ELF-1 (cell line): ENCODE data around the gene SSNA1.
A peak's percentile ranks its signal among the peaks of the same experiment; 100 is the strongest.

Source experiments
- DNase-seq: peaks from one replicate; pipeline ENCODE4 v3.0.0-alpha.2; 2016; ENCODE audit warnings: low read depth, low spot score

The SSNA1 gene

DNA sequence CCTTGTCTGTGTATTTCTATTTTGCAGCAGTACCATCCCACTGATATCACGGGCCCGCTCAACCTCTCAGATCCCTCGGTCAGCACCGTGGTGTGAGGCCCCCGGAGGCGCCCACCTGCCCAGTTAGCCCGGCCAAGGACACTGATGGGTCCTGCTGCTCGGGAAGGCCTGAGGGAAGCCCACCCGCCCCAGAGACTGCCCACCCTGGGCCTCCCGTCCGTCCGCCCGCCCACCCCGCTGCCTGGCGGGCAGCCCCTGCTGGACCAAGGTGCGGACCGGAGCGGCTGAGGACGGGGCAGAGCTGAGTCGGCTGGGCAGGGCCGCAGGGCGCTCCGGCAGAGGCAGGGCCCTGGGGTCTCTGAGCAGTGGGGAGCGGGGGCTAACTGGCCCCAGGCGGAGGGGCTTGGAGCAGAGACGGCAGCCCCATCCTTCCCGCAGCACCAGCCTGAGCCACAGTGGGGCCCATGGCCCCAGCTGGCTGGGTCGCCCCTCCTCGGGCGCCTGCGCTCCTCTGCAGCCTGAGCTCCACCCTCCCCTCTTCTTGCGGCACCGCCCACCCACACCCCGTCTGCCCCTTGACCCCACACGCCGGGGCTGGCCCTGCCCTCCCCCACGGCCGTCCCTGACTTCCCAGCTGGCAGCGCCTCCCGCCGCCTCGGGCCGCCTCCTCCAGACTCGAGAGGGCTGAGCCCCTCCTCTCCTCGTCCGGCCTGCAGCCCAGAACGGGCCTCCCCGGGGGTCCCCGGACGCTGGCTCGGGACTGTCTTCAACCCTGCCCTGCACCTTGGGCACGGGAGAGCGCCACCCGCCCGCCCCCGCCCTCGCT is 20.5 kb upstream of the SSNA1 start:
- no peak for DNase-seq

DNA sequence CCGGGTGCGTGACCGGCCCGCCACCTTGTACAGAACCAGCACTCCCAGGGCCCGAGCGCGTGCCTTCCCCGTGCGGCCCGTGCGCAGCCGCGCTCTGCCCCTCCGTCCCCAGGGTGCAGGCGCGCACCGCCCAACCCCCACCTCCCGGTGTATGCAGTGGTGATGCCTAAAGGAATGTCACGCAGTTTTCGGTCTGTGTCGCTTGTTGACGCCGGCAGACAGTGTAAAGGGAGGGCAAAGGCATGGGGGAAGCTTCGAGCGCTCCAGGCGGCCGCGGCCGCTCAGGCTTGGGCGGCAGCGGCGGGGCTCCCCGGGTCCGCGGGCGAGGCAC is 19.9 kb upstream of the SSNA1 start:
- DNase-seq = no peak

DNA sequence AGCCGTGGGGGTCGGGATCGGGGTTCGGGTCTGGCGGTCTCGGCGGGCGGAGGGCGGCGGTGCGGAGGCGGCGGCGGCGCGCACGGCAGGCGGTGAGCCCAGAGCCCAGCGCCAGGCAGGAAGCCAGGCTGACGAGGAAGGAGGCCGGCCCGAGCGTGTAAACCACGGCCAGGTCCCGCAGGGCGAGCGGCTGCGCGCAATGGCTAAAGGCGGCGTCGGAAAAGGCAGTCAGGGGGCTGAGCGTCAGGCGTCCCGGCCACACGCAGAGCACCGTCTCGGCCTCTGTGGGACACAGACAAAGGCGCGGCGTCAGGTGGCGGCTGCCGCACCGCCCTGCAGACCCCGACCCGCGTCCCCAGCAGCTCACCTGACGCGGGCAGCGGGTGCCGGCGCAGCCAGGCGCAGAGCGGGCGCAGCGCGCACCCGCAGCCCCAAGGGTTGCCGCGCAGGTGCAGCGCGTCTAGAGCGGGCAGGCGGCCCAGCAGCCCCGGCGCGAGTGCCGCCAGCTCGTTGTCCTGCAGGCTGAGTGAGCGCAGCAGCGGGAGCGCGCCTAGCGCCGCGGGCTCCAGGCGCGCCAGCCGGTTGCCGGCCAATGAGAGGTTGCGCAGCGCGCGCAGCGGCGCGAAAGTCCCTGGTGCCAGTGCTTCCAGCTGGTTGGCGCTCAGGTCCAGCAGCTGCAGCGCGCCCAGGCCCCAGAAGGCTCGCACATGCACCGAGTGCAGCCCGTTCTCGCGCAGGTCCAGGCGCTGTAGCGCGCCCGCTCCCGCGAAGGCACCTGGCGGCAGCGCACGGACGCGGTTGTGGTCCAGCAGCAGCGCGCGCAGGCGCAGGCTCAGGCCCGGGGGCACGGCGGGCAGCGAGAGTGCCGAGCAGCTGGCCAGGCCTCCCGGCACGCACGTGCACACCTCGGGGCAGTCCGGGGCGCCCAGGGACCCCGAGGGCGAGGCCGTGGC is 19.3 kb upstream of the SSNA1 start:
- DNase-seq = peak; percentile 86

DNA sequence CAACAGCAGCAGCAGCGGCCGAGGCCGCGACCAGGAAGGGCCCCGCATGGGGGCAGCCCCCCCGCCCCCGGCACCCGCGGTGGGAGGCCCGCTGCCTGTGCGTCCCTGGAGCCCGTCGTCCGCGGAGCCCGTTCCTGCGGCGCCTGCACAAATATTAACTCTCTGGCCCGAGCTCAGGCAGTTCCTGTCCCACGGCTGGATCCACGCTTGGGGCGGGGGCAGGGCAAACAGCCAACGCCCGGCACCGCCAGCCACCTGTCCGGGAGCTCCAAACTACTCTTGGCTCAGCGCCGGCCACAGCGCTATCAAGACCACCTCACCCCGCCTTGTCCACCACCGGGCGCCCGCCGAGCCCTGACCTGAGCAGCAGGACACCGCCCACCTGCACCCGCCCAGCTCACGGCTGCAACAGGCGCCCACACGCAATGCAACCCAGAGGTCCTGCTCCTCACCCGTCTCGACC is 18.5 kb upstream of the SSNA1 start, which contains the start of gene LRRC26:
TSS of gene LRRC26 (minus strand) at position 156 of the 463 bp plus-strand sequence. CDS start at position 48, 108 bp downstream.
- DNase-seq = no peak

DNA sequence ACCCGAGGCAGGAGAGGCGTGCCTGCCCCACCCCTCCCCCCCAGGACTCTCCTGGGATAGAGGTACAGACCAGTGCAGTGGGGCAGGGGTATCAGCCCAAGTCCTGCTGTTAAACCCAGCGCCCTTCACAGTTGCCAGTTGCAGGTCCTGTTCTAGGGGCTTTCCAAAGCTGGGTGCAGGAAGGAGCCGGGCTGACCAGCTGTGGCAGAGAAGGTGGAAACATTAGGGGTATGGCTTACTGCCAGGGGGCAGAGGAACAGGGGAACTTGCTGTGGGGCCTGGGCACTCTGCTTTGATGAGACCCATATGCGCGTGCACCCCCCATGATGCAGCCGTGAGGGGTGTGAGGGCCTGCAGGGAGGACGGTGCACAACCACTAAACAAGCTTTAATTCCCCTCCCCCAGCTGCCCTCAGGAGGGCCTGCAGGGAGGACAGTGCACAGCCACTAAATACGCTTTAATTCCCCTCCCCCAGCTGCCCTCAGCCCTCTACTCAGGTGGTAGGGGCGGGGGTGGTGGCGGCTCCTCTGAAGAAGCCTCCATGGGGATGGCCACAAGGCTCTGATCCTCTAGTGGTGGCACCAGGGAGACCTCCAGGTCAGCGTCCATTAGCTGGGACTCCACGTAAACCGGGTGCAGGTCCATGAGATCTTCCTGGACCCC is 17.9 kb upstream of the SSNA1 start:
- DNase-seq = no peak

DNA sequence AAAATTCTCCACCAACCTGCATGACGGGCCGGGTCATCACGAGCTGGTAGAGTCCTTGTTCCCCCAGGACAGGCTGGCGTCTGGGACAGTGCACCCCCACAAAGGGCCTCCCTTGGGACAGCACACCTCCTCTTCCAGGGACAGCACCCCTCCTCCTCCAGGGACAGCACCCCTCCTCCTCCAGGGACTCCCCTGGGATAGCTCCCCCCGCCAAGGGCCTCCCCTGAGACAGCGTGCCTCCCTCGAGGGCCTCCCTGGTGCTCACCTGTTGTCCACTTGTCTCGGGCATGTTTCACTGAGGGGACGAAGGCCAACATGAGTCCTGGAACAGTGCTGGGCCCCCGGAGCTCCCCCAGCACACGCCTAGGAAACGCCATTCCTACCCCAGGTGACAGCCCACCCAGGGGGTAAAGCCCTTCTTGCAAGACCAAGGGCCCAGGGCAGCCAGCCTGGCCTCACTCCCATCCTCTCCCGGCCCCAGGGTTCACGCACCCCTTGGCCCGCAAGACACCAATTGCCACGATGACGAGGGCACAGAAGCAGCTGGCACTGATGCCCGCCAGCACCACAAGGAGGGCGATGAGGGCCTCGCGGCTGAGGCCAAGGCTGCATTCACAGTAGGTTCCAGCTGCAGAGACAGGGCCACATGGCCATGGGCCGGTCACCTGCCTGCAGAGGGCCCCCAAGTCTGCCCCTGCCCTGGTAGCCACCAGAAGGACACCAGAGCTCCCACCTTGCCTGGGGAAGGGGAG is 17.2 kb upstream of the SSNA1 start:
- no peak for DNase-seq

DNA sequence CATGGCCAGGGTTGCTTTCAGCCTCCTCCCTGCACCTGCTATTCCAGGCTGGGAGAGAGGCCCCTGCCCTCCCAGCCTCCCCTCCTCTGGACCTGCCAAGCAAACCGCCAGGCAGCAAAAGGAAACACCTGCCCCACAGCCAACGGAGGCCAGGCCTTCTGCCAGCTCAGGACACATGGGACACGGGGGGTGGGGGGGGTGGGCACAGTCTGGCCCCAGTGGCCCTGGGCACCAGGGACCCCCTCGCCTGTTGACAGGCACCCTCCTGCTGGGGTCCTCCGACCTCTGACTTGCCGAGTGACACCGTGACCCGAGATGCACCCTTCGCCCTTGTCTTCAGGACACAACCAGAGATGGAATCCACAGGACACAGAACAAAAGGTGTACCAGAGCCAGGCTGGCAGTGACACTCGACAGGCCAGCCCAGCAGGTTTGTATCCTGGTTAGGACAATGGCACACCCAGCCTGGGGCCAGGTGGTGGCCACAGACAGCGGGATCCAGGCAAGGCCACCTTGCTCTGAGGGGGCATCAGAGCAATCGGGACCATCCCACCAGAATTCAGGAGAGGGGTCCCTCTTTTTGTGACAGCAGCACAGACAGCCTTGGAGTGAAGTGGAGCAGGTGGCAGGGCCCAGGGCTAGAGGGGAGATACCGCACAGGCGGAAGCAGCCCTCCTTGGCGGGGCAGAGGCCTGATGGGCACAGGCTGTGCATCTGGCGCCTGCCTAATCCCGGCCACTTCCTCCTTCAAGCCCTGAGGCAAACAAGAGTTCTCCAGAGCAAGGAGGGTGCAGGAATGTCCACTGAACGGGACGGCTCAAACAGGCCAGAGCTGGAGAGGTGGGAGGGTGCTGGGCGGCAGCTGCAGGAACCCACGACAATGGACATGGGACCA is 15.3 kb upstream of the SSNA1 start:
- DNase-seq = no peak

DNA sequence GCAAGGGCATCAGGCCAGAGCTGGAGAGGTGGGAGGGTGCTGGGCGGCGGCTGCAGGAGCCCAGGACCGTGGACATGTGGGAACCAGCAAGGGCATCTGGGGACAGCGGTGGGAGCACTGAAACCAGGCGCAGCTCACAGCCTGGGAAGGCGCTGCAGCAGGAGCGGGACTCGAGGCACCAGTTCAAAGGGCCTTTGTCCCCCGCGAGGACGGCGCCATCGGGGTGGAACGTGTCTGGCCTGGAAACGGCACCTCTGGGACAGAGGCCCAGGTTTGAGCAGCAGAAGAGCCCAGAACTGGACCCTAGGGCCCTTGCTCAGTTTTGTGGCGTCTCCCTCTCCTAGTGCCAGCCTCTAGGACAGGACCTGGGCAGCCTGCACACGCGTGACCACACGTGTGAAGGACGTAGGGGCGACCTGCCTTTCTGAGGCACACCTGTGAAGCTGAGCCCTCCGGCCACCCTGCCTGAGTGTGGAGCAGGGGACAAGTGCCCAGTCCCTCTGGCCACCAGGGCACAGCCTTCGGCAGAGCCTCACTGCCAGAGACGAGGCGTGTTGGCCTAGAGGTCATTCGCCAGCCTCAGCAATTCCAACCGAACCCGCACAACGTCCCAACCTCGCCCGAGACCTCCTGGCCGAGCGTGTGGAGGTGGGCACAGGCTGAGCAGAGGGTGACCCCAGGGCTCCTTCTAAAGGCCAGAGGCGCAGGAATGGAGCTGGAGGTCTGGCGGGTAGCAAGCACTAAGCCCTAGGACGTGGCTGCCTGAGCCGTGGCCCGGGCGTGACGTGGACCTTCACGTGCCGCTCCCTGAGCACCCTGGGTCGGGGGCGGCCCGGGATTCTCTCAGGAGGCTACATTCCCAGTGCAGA is 14.4 kb upstream of the SSNA1 start:
- no peak for DNase-seq

DNA sequence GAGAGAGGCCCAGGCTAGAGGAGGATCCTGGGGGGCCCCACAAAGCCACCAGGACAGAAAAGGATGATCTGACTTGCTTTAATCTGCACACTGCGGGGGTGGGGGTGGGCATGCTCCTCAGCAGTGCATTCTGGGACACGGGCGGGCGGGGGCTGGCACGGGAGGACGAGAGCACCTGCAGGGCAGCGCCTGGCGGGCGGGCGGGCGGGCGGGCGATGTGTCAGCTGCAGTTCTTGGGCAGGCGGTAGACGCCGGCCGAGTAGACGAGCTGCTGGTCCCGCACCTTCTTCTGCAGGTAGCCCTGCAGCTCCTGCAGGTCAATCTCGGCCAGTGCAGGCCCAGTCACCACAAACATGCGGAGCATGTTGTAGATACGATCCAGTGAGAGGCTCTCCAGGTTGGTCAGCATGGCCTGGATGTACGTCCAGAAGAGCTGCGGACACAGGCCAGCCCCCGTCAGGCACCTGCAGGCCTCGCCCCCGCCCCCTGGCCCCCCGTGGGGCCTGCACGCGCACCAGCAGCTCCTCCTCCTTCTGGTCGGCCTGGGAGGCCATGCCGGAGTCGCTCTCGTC is 13.7 kb upstream of the SSNA1 start:
- peak; percentile 42 for DNase-seq

DNA sequence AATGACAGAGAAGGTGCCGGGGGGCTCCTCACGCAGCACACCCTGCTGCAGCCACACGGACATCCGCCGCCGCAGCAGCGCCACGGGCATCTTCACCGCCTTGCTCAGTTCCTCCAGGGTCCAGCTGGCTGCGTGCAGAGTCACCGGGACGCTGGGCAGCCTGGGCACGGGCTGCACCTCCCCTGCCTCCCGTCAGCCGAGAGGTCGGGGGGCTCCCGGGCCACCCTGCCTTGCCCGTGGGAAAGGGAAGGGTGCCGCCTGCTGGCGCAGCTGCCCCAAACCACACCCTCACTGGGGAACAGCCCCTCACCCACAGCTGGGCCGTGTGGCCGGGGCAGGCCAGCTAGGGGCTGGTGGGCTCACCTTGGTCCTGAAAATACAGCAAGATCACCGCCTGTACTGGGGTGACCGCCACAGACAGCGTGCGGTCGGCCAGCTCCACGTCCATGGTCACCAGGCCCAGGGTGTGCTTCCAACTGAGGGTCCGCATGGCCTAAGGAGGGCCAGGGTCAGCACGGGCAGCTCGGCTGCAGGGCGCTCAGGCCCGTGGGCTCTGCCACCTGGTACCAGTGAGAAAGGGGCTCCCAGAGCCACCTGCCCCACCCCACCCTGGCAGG is 13.0 kb upstream of the SSNA1 start:
- no peak for DNase-seq

DNA sequence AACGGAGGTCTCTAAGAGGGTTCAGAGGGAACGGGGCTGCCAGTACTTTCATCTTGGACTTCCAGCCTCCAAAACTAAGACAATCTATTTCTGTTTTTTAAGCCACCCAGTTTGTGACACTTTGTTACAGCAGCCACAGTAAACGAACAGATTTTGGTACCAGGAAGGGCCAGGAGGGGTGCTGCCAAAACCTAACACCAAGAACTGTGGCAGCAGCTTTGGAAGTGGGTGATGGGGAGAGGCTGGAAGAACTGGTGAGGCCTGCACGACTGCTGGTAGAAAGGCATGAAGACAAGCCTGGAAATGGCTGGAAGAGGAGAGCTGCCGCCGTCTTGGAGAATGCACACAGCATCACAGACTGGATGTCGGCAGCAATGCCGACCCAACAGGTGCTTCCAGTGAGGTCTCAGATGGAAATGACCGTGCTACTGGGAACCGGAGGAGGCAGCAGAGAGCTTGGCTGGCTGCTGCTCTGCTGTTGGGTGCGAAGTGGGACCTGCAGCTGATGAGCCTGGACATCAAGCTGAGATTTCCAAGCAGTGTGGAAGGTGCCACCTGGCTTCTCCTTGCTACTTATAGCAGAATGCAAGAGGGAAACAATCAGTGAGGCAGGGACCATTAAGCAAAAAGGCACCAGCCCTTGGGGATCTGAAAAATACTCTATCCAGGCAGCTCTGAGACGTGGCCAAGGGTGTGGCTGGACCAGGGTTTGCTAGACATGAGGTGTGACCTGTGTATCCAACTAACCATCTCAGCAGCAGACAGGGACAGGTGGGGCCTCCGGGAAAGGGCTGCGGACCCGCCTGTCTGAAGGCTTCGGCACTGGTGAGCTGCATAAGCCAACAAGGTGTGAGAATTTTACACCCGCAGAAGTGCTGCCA is 11.9 kb upstream of the SSNA1 start:
- DNase-seq = peak; percentile 63

DNA sequence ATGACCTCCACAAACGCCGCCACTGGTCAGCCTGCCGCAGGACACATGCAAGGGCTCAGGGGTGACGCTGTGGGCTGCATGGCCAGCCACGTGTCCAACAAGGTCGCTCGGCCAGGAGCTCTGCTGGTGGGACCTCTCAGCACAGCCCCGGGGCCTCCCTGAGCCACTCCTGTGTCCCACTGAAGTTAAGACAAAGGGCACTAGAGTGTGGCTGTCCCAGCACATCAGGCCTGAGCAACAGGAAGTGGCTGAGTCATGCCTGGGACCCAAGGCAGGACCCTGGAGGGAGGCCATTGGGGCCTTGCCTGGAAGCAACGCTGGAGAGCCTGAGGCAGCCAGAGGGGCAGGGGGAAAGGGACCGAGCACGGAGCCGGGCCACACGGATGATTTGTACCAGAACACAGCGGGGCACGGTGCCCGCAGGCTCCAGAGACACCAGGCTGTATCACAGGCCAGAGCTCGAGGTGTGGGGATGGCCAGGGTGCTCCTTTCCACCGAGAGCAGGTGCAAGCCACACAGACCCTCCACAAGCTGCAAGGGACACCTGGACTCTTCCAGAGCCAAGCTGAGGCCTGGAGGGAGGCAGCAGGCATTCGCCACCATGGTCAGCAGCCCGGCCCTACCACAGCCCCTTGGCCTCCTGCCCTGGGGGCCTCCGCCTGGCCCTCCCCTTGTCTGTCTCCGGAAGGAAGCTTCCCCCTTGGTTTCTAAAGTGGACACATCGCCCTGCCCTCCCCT is 10.1 kb upstream of the SSNA1 start:
- DNase-seq = no peak

DNA sequence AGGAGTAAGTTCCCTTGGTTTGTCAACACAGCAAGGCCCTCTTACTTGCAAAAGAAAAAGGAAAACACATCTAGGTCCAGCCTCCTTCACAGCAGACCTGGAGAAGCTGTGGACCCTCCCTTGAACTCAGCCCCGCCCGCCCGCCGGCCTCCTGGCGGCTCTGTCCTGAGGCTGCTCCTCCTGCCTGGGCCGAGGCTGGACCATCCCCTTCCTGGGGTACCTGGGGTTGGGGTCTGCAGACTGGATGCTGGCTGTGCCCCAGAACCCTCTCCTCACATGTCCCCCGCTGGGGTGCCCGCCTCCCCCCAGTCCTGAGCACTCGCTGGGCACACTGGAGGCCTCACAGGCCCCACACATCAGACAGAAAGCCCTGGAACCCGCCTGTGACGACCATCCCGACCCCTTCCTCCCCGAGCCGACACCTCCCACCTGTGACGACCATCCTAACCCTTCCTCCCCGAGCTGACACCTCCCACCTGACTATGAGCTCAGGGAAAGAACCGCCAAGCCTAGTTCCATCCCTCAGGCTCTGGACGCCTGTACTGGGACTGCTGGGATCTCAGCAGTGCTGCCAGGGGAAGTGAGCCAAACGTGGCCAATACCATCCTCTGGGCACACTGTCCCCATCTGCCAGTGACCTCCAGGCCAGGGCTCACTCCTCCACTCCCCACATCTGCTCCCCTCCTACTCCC is 9.4 kb upstream of the SSNA1 start:
- DNase-seq = no peak

DNA sequence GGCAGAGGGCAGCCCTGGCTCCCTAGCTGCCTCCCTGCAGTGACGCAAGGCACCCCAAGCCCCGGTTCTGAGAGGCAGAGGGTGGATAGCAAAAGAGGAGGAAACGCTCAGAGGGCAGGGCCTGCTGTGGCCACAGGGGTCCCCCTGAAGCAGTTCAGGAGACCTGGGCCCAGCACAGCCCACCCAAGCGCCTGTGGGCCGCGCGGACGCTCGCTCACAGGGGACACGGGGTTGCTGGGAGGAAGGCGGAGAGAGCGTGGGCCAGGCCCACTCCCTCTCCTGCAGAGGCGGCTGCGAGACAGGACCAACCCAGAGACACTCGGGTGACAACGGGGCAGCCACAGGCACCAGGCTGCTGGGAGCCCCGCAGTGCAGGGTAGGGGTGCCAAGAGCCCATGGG is 8.7 kb upstream of the SSNA1 start:
- DNase-seq = no peak

DNA sequence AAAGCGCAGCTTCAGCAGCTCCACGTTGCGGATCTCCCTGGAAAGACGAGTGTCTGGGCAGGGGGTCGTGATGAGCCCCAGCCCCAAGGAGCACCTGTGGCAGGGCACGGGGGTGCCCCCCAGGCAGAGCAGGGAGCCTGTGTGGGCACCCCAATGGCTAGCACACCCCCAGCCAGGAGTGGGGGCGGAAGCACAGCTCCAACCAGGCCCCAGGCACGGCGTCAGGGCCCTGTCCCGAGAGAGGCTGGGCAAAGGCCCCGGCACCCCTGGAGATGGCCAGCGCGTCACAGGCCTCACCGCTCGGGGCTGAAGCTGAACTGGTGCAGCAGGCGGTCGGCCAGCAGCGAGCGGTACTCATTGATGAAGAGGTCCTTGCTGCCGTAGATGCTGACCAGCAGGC is 8.0 kb upstream of the SSNA1 start:
- DNase-seq = no peak

DNA sequence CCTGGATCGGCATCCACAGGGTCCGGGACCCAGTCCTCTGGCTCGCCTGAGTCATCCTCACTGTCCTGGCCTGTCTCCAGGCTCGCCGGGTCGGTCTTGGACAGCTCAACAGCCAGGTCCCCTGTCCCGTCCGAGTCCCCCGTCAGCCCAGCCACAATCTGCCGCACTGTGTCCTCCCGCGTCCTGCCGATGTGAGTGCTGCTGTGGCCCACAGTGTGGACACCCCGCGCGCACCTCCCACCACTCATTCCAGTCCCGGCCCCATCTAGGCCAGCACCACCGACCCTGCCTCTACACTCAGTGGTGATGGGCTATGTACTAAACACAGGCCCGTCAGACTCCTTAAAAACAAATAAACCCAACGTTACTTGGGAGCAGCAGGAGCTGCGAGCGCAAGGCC is 6.8 kb upstream of the SSNA1 start:
- DNase-seq = no peak
